ENCODE results near the gene CABP2. TPM values are rescaled to one million over a fixed set of nuclear protein-coding genes. Genes with fewer than 3 reads are reported as not detected.
"Not testable (repeated sequence)": the region's sequence is repeated elsewhere in the genome, so short reads cannot be mapped to it uniquely, and the experiment has no call there.

CABP2 gene
- polyA plus RNA-seq: not detected

DNA sequence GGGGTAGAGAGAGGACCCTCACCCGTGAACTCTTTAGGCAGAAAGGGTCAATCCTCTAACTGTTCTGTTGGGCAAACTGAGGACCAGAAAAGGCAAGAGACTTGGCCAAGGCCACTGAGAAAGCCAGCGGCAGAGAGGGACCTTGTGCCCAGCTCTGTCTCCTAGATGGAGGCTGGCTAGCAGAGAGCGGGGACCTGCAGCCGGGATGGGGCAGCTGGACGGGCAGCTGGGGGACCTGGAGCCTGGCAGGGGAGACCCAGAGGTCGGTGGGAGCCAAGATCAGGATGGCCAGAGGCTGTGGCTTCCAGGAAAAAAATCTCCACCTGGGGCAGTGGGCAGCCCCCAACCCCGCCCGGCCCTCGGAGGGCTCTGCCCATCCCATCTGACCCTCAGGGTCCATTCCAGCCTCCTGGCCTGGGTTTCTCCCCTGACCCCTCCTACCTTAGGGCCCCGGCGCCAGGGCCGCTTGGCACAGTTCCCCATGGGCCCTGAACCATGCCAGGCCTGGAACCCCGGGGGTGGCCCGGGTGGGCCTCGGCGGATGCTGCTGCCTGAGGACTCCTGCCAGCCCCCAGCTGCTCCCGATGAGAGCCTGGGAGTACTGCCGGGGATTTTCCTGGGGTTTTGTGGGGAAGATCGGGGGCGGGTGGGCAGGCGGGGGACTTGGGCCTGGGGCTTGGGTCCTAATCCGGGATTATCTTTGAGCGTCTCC, at the start of gene CABP2:
TSS of gene CABP2 (minus strand) at position 603 of the 712 bp plus-strand sequence. CDS start at position 483, 120 bp downstream.
- WGBS, 3 donors: 84 to 88% (median 86%) methylated on average over 23 of the region's 23 CpGs
- H3K27ac ChIP-seq (ENCODE audit: low read depth, low read length): no peak within 1 kb of the TSS

DNA sequence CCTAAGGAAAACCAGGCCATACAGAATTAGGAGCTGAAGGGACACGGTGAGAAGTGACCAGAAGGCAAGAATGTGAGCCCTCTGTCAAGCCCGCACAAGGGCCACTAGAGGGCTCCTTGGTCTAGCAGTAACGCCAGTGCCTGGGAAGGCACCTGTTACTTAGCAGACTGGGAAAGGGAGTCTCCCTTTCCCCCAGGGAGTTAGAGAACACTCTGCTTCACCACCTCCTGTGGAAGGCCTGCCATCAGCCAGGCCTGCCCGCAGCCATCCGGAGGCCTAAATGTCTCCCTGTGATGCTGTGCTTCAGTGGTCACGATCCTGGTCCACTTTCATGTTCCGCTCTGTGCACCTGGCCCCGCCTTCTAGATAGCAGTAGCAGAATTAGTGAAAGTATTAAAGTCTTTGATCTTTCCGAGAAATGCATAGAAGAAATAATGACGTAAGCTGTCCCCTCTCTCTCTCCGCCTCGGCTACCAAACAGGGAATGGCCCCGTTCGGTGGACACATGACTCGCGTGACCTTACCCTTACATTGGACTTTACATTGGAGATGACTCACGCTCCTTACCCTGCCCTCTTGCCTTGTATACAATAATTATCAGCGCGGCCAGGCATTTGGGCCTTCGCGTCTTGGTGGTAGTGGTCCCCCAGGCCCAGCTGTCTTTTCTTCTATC, 49.6 kb upstream of the CABP2 start:
- 43 to 62% (median 58%) methylated on average over 21 of the region's 21 CpGs for WGBS, 3 donors
- H3K27ac ChIP-seq (ENCODE audit: low read depth, low read length): no peak overlapping the region

DNA sequence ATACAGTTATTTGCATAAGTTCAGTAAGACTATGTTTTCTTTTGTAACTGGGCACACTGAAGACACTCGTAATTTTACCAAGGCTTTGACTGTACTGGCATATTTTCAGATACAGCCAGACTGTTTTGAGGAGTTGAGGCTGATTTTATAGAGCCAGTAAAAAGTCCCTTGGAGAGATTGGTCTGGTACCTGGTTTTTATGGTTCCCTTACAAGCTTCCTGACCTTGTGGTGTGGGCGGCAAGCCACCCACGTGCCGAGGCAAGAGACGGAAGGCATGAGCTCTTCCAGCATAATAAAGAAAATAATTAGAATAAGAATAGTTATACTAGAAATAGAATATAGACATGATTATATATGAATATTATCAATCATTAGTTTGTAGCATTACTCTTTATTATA, 49.1 kb upstream of the CABP2 start:
- WGBS, 3 donors: 15 to 19% (median 17%) methylated on average over 5 of the region's 5 CpGs

DNA sequence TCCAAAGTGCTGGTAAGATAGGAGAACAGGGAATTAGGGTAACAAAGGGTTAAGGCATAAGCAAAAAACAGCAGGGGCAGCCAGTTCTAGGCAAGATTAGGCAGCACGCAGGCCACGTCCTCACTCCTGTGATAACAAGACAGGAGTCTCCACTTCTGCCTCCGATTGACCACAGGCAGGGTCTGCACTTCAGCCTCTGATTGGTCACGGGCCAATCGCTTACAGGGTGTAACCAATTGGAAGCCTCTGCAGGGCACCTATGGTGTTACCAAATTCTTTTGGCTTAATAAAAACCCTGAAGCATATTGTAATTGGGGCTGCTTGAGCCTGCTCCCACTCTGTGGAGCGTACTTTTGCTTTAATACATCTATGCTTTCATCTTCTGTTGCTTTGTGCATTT, 48.2 kb upstream of the CABP2 start:
- H3K27ac ChIP-seq (ENCODE audit: low read depth, low read length): no peak overlapping the region
- 61 to 69% (median 64%) methylated on average over 6 of the region's 6 CpGs for WGBS, 3 donors

More for the DNA sequence above, 49.1 kb upstream of the CABP2 start:
- no peak overlapping the region for H3K27ac ChIP-seq (ENCODE audit: low read depth, low read length)

DNA sequence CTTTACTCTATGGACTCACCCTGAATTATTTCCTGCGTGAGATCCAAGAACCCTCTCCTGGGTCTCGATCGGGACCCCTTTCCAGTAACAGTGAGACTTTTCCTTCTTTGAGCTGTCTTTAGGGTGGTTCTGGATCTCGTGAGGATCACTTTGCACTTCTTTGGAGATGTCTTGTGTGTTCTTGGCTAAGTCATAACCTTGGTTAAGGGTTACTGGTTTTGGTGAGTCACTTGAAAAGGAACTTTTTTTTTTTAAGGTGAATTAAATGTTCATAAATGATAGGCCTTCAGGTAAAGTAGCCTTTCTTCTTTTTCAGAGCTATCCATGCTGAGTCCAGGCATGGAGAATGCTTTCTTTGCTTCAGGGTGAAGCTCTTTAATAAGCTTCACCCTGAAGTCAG, 41.0 kb upstream of the CABP2 start:
- 83 to 89% (median 85%) methylated on average over 4 of the region's 4 CpGs for WGBS, 3 donors
- H3K27ac ChIP-seq (ENCODE audit: low read depth, low read length): no peak overlapping the region

DNA sequence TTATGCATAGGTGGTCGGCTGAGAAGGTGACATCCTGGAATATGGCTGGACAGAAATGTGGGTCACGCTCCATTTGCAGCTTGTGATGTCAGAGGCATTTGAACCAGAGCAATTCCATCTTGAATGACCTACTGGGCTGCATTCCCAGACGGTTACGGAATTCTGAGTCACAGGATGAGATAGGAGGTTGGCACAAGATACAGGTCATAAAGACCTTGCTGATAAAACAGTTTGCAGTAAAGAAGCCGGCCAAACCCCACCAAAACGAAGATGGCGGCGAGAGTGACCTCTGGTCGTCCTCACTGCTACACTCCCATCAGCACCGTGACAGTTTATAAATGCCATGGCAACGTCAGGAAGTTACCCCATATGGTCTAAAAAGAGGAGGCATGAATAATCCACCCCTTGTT, 40.5 kb upstream of the CABP2 start:
- 40 to 51% (median 45%) methylated on average over 11 of the region's 11 CpGs for WGBS, 3 donors
- not testable (repeated sequence) for H3K27ac ChIP-seq (ENCODE audit: low read depth, low read length)

DNA sequence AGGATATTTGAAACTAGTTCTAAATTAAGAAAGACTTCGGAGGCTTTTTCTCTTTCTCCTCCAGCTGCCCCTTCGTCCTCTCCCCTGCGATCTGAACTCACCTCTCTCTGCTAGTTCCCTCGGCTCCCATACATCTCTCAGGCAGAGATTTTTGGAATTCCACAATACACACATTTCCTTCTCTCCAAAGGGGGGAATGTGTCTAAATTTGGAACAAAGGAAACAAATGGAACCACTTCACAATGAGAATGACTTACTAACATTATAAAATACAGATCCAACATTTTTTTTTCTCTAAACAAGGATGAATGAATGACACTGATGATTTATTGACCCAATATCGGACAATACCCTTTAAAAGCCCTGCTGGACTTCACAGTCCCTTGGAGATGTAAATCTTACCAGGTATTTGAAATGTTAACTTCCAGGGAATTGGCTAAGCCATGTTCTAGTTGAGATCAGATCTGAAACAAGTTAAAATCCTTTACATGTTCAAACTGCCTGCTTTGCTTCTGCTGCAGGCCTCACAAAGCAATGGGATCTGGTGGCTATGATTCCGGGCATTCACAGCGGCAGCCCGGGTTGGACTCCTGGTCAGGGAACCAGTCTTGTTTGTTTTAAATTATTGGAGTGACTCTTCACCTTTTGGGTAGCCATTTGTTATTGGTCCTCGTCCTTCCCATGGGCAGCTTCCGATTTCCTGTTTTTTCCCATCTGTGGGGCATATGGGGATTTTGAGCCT, 39.9 kb upstream of the CABP2 start:
- H3K27ac ChIP-seq (ENCODE audit: low read depth, low read length): no peak overlapping the region

DNA sequence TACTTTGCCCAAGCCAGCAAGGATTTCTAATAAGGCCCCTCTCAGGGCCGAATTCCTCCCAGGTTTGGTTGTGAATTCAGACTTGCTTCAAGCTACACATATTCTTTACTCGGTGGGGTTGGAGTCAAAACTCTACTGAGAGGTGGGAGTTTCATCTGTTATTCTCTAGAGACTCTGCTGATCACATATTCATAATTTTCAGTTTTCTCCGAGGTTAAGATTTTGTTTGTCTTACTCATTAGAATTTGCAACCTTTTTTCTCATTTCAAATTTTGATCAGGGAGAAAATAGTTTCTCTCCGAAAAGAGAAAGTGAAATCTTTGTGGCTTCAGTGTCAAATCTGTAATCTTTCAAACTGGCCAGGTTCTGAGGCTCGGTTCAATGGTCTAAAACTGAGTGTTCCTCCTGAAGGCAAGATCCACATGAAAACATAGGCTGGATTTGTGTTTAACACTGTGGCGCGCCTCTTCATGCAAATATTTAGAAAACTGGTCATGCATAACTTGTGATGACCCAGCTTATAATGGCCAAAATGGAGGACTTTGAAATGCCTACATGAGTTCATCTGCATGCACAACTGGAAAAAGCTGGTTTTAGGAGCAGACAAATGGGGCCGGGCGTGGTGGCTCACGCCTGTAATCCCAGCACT, 38.8 kb upstream of the CABP2 start:
- H3K27ac ChIP-seq (ENCODE audit: low read depth, low read length): no peak overlapping the region

More for the DNA sequence above, 39.9 kb upstream of the CABP2 start:
- WGBS, 3 donors: 70 to 75% (median 73%) methylated on average over 10 of the region's 10 CpGs

DNA sequence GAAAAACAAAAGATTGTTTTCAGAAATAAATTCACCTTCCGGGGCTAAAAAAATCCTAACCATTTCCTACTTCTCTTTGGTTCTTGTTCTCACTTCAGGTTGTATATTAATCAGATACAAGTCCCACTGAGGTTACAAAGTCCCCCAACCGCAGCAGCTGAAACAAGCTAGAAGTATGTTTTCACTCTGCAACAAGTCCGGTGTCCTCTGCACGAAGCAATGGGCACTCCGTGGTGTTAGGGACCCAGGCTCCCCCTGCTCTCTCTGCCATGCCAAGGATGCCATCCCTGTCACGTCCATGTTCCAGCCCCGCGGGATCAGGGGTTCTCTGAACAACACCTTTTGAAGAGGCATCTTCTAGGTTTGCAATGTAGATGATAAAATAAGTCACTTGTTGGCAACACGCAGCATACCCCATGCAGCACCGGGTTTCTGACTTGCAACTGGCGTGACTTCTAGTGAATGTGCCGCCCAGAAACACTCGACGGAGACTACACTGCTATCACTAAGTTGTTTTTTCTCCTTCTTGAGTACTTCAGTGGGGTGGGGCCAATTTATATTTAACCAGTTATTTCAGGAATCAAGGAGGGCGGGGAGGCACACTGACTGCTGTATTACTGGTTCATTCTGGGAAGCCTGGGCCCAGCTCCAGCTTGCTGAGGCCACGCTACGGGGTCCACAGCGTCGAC, 35.0 kb upstream of the CABP2 start:
- no peak overlapping the region for H3K27ac ChIP-seq (ENCODE audit: low read depth, low read length)
- WGBS, 3 donors: 47 to 66% (median 58%) methylated on average over 19 of the region's 19 CpGs

More for the DNA sequence above, 38.8 kb upstream of the CABP2 start:
- WGBS, 3 donors: 73 to 81% (median 74%) methylated on average over 10 of the region's 10 CpGs

DNA sequence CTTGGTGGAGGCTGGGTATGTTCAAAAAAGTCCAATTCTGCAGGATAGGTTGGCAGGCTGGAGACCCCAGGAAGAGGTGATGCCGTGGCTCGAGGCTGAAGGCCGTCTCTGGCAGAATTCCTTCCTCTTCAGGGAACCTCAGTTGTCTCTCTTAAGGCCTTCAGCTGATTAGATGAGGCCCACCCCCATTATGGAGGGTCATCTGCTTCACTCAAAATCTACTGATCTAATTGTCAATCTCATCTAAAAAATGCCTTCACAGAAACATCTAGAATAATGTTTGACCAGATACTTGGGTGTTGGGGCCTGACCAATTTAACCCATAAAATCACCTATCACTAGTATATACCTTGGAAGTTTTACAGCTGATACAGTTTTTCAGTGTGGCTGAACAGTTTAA, 33.0 kb upstream of the CABP2 start:
- WGBS, 3 donors: 55 to 69% (median 60%) methylated on average over 3 of the region's 3 CpGs
- H3K27ac ChIP-seq (ENCODE audit: low read depth, low read length): no peak overlapping the region

DNA sequence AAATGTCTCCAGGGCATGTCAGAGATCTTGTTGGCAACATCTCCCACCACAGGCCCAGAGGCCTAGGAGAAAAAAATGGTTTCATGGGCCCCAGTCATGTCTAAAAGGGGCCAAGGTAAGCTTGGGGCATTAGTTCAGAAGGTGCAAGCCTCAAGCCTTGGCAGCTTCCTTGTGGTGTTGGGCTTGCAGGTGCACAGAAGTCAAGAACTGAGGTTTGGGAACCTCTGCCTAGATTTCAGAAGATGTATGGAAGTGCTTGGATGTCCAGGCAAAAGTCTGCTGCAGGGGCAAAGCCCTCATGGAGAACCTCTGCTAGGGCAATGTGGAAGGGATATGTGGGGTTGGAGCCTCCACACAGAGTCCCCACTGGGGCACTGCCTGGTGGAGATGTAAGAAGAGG, 28.5 kb upstream of the CABP2 start:
- not testable (repeated sequence) for H3K27ac ChIP-seq (ENCODE audit: low read depth, low read length)

DNA sequence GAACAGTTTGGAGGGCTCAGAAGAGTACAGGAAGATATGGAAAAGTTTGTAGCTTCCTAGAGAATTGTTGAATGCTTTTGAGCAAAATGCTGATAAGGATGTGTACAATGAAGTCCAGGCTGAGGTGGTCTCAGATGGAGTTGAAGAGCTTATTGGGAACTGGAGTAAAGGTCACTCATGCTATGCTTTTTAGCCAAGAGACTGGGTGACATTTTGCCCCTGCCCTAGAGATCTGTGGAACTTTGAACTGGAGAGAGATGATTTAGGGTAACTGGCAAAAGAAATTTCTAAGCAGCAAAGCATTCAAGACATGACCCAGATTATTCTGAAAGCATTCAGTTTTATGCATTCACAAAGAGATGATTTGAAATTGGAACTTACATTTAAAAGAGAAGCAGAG, 27.9 kb upstream of the CABP2 start:
- no peak overlapping the region for H3K27ac ChIP-seq (ENCODE audit: low read depth, low read length)

DNA sequence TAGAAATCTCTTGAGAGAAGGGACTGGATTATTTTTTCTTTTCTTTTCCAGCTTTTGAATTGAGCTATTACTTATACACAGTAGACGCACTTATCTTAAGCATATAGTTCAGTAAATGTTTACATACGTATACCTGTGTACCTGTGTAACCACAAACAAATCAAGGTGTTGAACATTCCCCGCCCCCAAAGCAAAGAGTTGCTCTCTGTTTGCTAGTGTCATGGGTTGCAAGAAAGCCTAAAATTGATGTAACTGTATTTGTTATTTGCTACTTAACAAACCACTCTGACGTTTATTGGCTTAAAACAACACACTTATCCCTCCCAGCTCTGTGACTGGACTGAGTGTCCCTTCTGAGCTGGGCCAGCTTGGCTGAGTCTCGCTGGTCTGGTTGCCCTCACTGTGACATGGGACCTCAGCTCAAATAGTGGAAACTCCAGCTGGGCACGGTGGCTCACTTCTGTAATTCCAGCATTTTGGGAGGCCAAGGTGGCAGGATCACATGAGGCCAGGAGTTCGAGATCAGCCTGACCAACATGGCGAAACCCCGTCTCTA, 25.4 kb upstream of the CABP2 start:
- WGBS, 3 donors: 84 to 89% (median 88%) methylated on average over 9 of the region's 9 CpGs

DNA sequence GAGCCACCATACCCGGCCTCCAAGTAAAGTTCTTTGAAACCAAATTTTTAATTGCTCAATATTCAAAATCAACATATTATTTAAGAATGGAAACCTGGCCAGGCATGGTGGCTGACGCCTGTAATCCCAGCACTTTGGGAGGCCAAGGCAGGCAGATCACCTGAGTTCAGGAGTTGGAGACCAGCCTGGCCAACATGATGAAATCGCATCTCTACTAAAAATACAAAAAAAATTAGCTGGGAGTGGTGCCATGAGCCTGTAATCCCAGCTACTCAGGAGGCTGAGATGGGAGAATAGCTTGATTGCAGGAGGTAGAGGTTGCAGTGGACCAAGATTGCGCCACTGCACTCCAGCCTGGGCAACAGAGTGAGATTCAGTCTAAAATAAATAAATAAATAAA, 24.9 kb upstream of the CABP2 start:
- 86 to 93% (median 90%) methylated on average over 4 of the region's 4 CpGs for WGBS, 3 donors
- H3K27ac ChIP-seq (ENCODE audit: low read depth, low read length): not testable (repeated sequence)

More for the DNA sequence above, 25.4 kb upstream of the CABP2 start:
- no peak overlapping the region for H3K27ac ChIP-seq (ENCODE audit: low read depth, low read length)

DNA sequence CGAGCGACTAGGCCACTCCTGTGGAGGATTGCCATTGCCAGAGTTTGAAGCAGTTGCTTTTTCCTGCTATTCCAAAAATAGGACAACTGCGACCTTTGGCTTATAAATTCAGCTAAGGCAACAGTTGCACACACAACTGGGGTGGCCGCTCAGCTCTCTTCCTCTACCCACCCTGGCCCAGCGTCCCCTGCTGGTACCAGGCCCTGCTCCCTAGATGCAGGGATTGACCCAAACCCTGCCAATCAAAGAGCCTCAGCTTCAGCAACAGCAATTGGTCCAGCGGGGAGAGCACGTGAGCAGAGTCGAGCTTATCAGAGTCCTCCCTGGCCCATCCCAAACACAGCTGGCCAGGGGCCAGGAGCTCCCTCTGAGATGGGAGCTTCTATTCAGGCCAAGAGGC, 22.0 kb upstream of the CABP2 start:
- H3K27ac ChIP-seq (ENCODE audit: low read depth, low read length): no peak overlapping the region
- WGBS, 3 donors: 46 to 64% (median 59%) methylated on average over 8 of the region's 8 CpGs

DNA sequence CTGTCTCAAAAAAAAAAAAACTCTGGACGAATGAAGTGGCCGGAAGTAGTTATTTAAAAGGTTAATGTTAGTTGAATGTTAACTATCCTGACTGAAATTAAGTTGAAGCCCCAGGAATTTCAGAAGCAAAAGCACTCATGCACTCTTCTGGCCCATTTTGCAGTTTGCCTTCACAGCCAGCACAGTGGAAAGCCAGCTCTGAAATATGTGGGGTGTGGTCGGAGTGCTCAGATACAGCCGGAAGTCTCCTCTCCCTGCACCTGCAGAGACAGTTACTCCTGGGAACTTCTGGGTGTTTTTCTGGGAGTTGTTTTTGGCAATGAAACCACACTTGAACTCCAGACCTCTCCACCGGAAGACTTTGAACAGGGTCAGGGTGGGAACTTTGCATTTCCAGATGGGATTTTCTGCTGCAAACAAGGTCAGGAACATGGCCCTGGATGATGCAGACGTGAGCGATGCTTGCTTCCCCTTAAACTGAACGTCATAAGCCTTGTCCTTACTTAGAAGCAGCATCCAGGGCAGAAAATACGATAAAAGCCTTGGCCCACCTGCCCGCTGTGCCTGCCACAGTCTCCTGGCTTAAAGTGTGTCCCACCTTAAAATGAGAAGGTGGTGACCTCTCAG, 21.5 kb upstream of the CABP2 start:
- H3K27ac ChIP-seq (ENCODE audit: low read depth, low read length): no peak overlapping the region
- WGBS, 3 donors: 57 to 63% (median 61%) methylated on average over 10 of the region's 10 CpGs

DNA sequence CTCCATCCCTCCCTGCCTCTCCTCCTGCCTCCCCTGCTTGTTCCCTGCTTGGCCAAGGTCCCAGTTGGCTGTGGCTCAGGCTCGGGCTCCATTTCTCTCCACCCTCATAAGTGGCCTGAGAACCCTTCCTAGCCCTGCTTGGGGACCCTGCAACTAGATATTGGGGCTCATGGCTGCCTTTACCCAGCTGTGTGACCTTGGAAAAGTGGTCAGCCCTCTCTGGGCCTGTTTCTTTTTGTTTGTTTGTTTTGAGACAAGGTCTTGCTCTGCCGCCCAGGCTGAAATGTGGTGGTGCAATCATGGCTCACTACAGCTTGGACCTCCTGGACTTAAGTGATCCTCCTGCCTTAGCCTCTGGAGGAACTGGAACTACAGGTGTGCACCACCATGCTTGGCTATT, 20.3 kb upstream of the CABP2 start:
- WGBS, 3 donors: 29 to 71% (median 58%) methylated on average over 2 of the region's 2 CpGs
- no peak overlapping the region for H3K27ac ChIP-seq (ENCODE audit: low read depth, low read length)

DNA sequence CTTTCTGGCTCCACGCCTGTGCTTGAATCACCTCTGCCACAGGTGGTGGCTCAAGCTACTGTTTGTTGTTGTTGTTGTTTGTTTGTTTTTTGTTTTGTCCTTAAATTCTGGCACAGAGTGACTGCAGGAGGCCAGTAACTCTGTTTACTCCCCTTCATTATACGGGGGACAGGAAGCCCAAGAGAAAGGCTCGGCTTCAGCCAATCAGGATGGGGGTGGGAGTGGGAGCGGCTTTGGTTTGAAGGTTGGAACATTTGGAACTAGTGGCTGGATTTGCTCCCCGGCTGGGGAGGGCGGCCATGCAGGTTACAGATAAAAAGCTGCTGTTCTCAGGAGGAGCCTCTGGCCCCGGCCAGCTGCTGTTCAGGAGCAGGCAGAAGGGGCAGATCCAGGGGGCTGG, 19.7 kb upstream of the CABP2 start:
- H3K27ac ChIP-seq (ENCODE audit: low read depth, low read length): no peak overlapping the region
- WGBS, 3 donors: 59 to 73% (median 62%) methylated on average over 6 to 7 of the region's 7 CpGs
